Right lobe of liver (tissue), 6 donors: ENCODE data around the gene ARSI. TPM values are rescaled to one million over a fixed set of nuclear protein-coding genes. Genes with fewer than 3 reads are reported as not detected.

Source experiments
- ATAC-seq, 4 donors: fragments of 200-7000 bp; cut with Tn5 transposase; one replicate each; pipeline ENCODE4 v1.9.1; 2020; ENCODE audit warnings: mild to moderate bottlenecking in 4 of 4, moderate library complexity in 4 of 4
- DNase-seq, 3 donors: peaks; one replicate each; pipeline ENCODE4 v3.0.0-alpha.2; 2020
- H3K27ac ChIP-seq, 3 donors: fragments of 200-600 bp; one replicate each; pipeline ENCODE4 v1.8.0; 2022
- H3K27me3 ChIP-seq, 2 donors: fragments of 200-600 bp; one replicate each; pipeline ENCODE4 v1.8.0; 2022
- H3K36me3 ChIP-seq, 4 donors: fragments of 200-600 bp; sonication (generic) in 1 of 4; one replicate each; pipeline versions ENCODE4 v1.5.1 to v1.8.0; 2017 to 2022; ENCODE audit warnings: control low read depth in 1 of 4
- H3K4me1 ChIP-seq, 4 donors: fragments of 200-600 bp; sonication (generic) in 1 of 4; one replicate each; pipeline versions ENCODE4 v1.5.1 to v1.8.0; 2017 to 2022; ENCODE audit warnings: control low read depth in 1 of 4
- H3K4me3 ChIP-seq, 3 donors: fragments of 200-600 bp; one replicate each; pipeline ENCODE4 v1.8.0; 2022
- H3K9me3 ChIP-seq, 4 donors: fragments of 200-600 bp; sonication (generic) in 1 of 4; one replicate each; pipeline versions ENCODE4 v1.5.1 to v1.8.0; 2017 to 2022; ENCODE audit warnings: control low read depth in 1 of 4
- CTCF ChIP-seq, 4 donors: fragments of 200-600 bp in 3 of 4; fragments of 450-650 bp in 1 of 4; IDR thresholded peaks; one replicate each; pipeline versions ENCODE4 v1.5.1 to v1.8.0; 2016 to 2022; ENCODE audit warnings: antibody characterized with exemption in 4 of 4, mild to moderate bottlenecking in 2 of 4
- POLR2A ChIP-seq: fragments of 450-650 bp; IDR thresholded peaks from one replicate; pipeline ENCODE4 v1.6.1; 2017; ENCODE audit warnings: antibody characterized with exemption, mild to moderate bottlenecking
- WGBS: methylation state at CpG from one replicate; pipeline ENCODE4 v1.1.6; 2018; ENCODE audit warnings: low coverage, low lambda C conversion rate; ENCODE audit not compliant: insufficient coverage; ENCODE audit errors: missing lambda C conversion rate; 5-methylcytosine and 5-hydroxymethylcytosine counted together
- intact Hi-C, 2 donors: fragments of 100-400 bp; cut with DNase I; formaldehyde crosslinking; loops; one replicate each; pipeline versions ENCODE4 v1.11.2 to v1.14.1; 2022
- total RNA-seq, 6 experiments: library from RNA; depleted of rRNA in 2 of 6; stranded (reverse); fragments of >200 nt in 2 of 6; fragmentation: NEBNext Ultra II Directional in 3 of 6; extraction: Animal tissue kit (Norgen Biotek cat#: 25700) in 3 of 6; gene quantifications; one replicate each; pipeline versions ENCODE4 v1.1.0 to v1.2.4, GENCODE V29; 2016 to 2023
- donor health status: DM: no; HTN: yes; CAD: no.
- donor health status: DM: no; HTN: no; CAD: no.
- donor health status: DM: no; HTN: no; CAD: no.
- donor health status: DM: no; HTN: yes; CAD: no.
- donor health status: DM: no; HTN: yes; CAD: no.

The ARSI gene
- total RNA-seq, 6 experiments from 2014 or later, result 0.06 to 0.51 (median 0.20) TPM; not detected in 1

GRCh38 chr5:150347003-150347402 lies 44.3 kb upstream of the ARSI start:
- 71% methylated on average over 1 of the region's 2 CpGs for WGBS
- no peaks in the 10 kb centered on the region for H3K9me3 ChIP-seq
- TF ChIP-seq CTCF (IDR thresholded peaks at IDR 0.05) (no peak), POLR2A (no peak)
- H3K27ac ChIP-seq, result no peak overlapping the region
- peaks cover 0 to 12% (median 5%) of the 10 kb centered on the region in 4 donors for H3K4me1 ChIP-seq
- H3K4me3 ChIP-seq, result no peak overlapping the region
- ATAC-seq (no peak), DNase-seq (no peak)
- H3K27me3 ChIP-seq, result no peaks in the 10 kb centered on the region
- no peaks in the 10 kb centered on the region for H3K36me3 ChIP-seq
- intact Hi-C loops, result loop anchor here in 1 of 2 donors (10.0 kb wide), 1 partner anchor 182 kb away; the partner anchor contains the start of gene CDX1

GRCh38 chr5:150346592-150346991 lies 43.9 kb upstream of the ARSI start:
- Histone ChIP-seq H3K4me3 (no peak overlapping the region), H3K27ac (no peak overlapping the region), H3K36me3 (no peaks in the 10 kb centered on the region), H3K4me1 (peaks cover 0 to 12% (median 5%) of the 10 kb centered on the region in 4 donors), H3K9me3 (no peaks in the 10 kb centered on the region), H3K27me3 (no peaks in the 10 kb centered on the region)
- WGBS, result 88% methylated on average over 5 of the region's 6 CpGs
- DNase-seq, result no peak
- intact Hi-C loops, result loop anchor here in 1 of 2 donors (10.0 kb wide), 1 partner anchor 182 kb away; the partner anchor contains the start of gene CDX1
- no peak for TF ChIP-seq CTCF (IDR thresholded peaks at IDR 0.05)
- no peak for TF ChIP-seq POLR2A
- ATAC-seq, result no peak

GRCh38 chr5:150345716-150346115 lies 43.0 kb upstream of the ARSI start:
- intact Hi-C loops, result loop anchor here in 1 of 2 donors (10.0 kb wide), 1 partner anchor 181 kb away; the partner anchor contains the start of gene CDX1
- TF ChIP-seq POLR2A (no peak), CTCF (IDR thresholded peaks at IDR 0.05) (no peak)
- no peaks in the 10 kb centered on the region for H3K27me3 ChIP-seq

GRCh38 chr5:150343994-150344631 lies 41.4 kb upstream of the ARSI start:
- ATAC-seq, result no peak
- Histone ChIP-seq H3K4me3 (no peak overlapping the region), H3K4me1 (no peaks in the 10 kb centered on the region), H3K36me3 (no peaks in the 10 kb centered on the region), H3K27ac (no peak overlapping the region), H3K9me3 (no peaks in the 10 kb centered on the region), H3K27me3 (no peaks in the 10 kb centered on the region)
- no peak for TF ChIP-seq CTCF (IDR thresholded peaks at IDR 0.05)
- no peak for TF ChIP-seq POLR2A
- intact Hi-C loops, result loop anchor here in 1 of 2 donors (10.0 kb wide), 1 partner anchor 179 kb away; the partner anchor contains the start of gene CDX1
- 80% methylated on average over 5 of the region's 7 CpGs for WGBS
- no peak for DNase-seq

More at GRCh38 chr5:150345716-150346115, 43.0 kb upstream of the ARSI start:
- ATAC-seq (no peak), DNase-seq (no peak)
- H3K27ac ChIP-seq, result no peak overlapping the region
- H3K4me1 ChIP-seq, result peaks cover 0 to 4% (median 2%) of the 10 kb centered on the region in 4 donors
- no peaks in the 10 kb centered on the region for H3K9me3 ChIP-seq
- no peaks in the 10 kb centered on the region for H3K36me3 ChIP-seq
- WGBS, result 84% methylated on average over 5 of the region's 5 CpGs
- no peak overlapping the region for H3K4me3 ChIP-seq
